Activated CD8-positive, alpha-beta T cell treated with anti-CD3 and anti-CD28 coated beads, Interleukin-2, amount 10 ng/mL, durations not matched to agents 7 days and 5 days (primary cell): Measurements from ENCODE around the gene CEBPZ. TPM values are rescaled to one million over a fixed set of nuclear protein-coding genes. Genes with fewer than 3 reads are reported as not detected.
"Not testable (repeated sequence)": the region's sequence is repeated elsewhere in the genome, so short reads cannot be mapped to it uniquely, and the experiment has no call there.

Experiments
- ATAC-seq: fragments of 150-1000 bp; cut with Tn5 transposase; one replicate; pipeline ENCODE4 v1.10.0; 2021; ENCODE audit warnings: moderate library complexity
- CTCF ChIA-PET: fragments of 350-600 bp; sonication (Branson Sonifier 250); formaldehyde crosslinking; loops from one replicate; lab custom pipeline; 2021; ENCODE audit warnings: antibody characterized with exemption; lab: Charles Lee
- POLR2A ChIA-PET: fragments of 350-600 bp; sonication (Branson Sonifier 250); formaldehyde crosslinking; loops from one replicate; lab custom pipeline; 2021; ENCODE audit warnings: antibody characterized with exemption; lab: Charles Lee
- DNase-seq: peaks from one replicate; pipeline ENCODE4 v3.0.0-alpha.2; 2020
- H3K27ac Mint-ChIP-seq: one replicate; pipeline ENCODE4 v1.8.0; 2021; ENCODE audit warnings: mild to moderate bottlenecking, mixed read lengths
- H3K27me3 Mint-ChIP-seq: one replicate; pipeline ENCODE4 v1.8.0; 2021; ENCODE audit warnings: low read depth, mixed read lengths
- H3K36me3 Mint-ChIP-seq: one replicate; pipeline ENCODE4 v1.8.0; 2021; ENCODE audit warnings: low read depth, mixed read lengths
- H3K4me1 Mint-ChIP-seq: one replicate; pipeline ENCODE4 v1.8.0; 2021; ENCODE audit warnings: low read depth, mixed read lengths
- H3K4me3 Mint-ChIP-seq: one replicate; pipeline ENCODE4 v1.8.0; 2021; ENCODE audit warnings: mild to moderate bottlenecking, mixed read lengths
- H3K9me3 Mint-ChIP-seq: one replicate; pipeline ENCODE4 v1.8.0; 2022; ENCODE audit warnings: mixed read lengths; ENCODE audit not compliant: insufficient read depth
- total RNA-seq, 2 experiments: library from RNA; stranded (reverse); gene quantifications; one replicate each; pipeline ENCODE4 v1.2.3, GENCODE V29; 2021

CEBPZ gene
- total RNA-seq, 2 experiments from 2014 or later = 46.7 to 54.4 TPM

- ATAC-seq, CTCF ChIA-PET, H3K27me3 Mint-ChIP-seq, DNase-seq, H3K9me3 Mint-ChIP-seq: not testable (repeated sequence)
- Mint-ChIP-seq H3K36me3 (peaks cover 26% of the 10 kb centered on the region), H3K4me1 (peaks cover 22% of the 10 kb centered on the region), H3K27ac (peak overlapping the region; percentile 97), H3K4me3 (peak overlapping the region; percentile 91)
- POLR2A ChIA-PET = interaction anchor here (1.3 kb wide), 1 partner anchor 39 kb away, joined by 5 read pairs; the partner anchor contains the start of gene EIF2AK2
Measured at GRCh38 chr2:37195862-37196319, 35.5 kb downstream of the CEBPZ start.

GRCh38 chr2:37192551-37192950 lies 38.8 kb downstream of the CEBPZ start:
- Mint-ChIP-seq H3K9me3 (no peaks in the 10 kb centered on the region), H3K27ac (no peak overlapping the region), H3K4me1 (peaks cover 10% of the 10 kb centered on the region), H3K27me3 (peaks cover 8% of the 10 kb centered on the region), H3K4me3 (no peak overlapping the region), H3K36me3 (peaks cover 10% of the 10 kb centered on the region)
- POLR2A ChIA-PET = no interaction called here
- CTCF ChIA-PET = interaction anchor here (2.1 to 2.4 kb wide), 2 partner anchors 23 to 25 kb away, joined by 6 read pairs; no protein-coding TSS in a partner anchor
- DNase-seq = no peak
- no peak for ATAC-seq

GRCh38 chr2:37191747-37192146 lies 39.6 kb downstream of the CEBPZ start:
- POLR2A ChIA-PET = no interaction called here
- H3K9me3 Mint-ChIP-seq = no peaks in the 10 kb centered on the region
- peaks cover 4% of the 10 kb centered on the region for H3K36me3 Mint-ChIP-seq
- no peak for ATAC-seq
- no peak overlapping the region for H3K27ac Mint-ChIP-seq
- H3K4me3 Mint-ChIP-seq = no peak overlapping the region
- H3K27me3 Mint-ChIP-seq = peaks cover 11% of the 10 kb centered on the region
- peaks cover 3% of the 10 kb centered on the region for H3K4me1 Mint-ChIP-seq
- no peak for DNase-seq
- CTCF ChIA-PET = interaction anchor here (1.0 to 2.4 kb wide), 3 partner anchors 12 to 24 kb away, joined by 4 to 6 read pairs (median 6); no protein-coding TSS in a partner anchor

- ChIA-PET CTCF (interaction anchor here (1.0 to 2.4 kb wide), 3 partner anchors 11 to 23 kb away, joined by 4 to 6 read pairs (median 6); no protein-coding TSS in a partner anchor), POLR2A (no interaction called here)
- H3K4me3 Mint-ChIP-seq = no peak overlapping the region
- no peak for ATAC-seq
- H3K27me3 Mint-ChIP-seq = peaks cover 15% of the 10 kb centered on the region
- no peak overlapping the region for H3K27ac Mint-ChIP-seq
- H3K4me1 Mint-ChIP-seq = peaks cover 2% of the 10 kb centered on the region
- no peak for DNase-seq
- H3K36me3 Mint-ChIP-seq = peaks cover 2% of the 10 kb centered on the region
- H3K9me3 Mint-ChIP-seq = no peaks in the 10 kb centered on the region
Measured at GRCh38 chr2:37191253-37191652, 40.1 kb downstream of the CEBPZ start.

- Mint-ChIP-seq H3K4me3 (no peak overlapping the region), H3K36me3 (no peaks in the 10 kb centered on the region), H3K4me1 (no peaks in the 10 kb centered on the region), H3K27ac (no peak overlapping the region), H3K27me3 (peaks cover 19% of the 10 kb centered on the region), H3K9me3 (no peaks in the 10 kb centered on the region)
- no peak for DNase-seq
- no peak for ATAC-seq
- ChIA-PET POLR2A (no interaction called here), CTCF (no interaction called here)
Measured at GRCh38 chr2:37190290-37190689, 41.1 kb downstream of the CEBPZ start.

GRCh38 chr2:37189452-37190153 lies 41.8 kb downstream of the CEBPZ start:
- POLR2A ChIA-PET = no interaction called here
- DNase-seq = no peak
- no peak overlapping the region for H3K4me3 Mint-ChIP-seq
- CTCF ChIA-PET = no interaction called here
- ATAC-seq = no peak
- H3K4me1 Mint-ChIP-seq = no peaks in the 10 kb centered on the region
- H3K27ac Mint-ChIP-seq = no peak overlapping the region
- H3K9me3 Mint-ChIP-seq = no peaks in the 10 kb centered on the region
- peaks cover 19% of the 10 kb centered on the region for H3K27me3 Mint-ChIP-seq
- no peaks in the 10 kb centered on the region for H3K36me3 Mint-ChIP-seq

GRCh38 chr2:37188570-37188969 lies 42.8 kb downstream of the CEBPZ start, which contains the start of gene SULT6B1:
TSS of gene SULT6B1 (minus strand) at chr2:37188670. CDS start at chr2:37188640, 30 bp downstream.
- Mint-ChIP-seq H3K27me3 (peaks cover 19% of the 10 kb centered on the region), H3K4me3 (no peak within 1 kb of the TSS), H3K36me3 (no peaks in the 10 kb centered on the region), H3K9me3 (no peaks in the 10 kb centered on the region), H3K27ac (no peak within 1 kb of the TSS), H3K4me1 (no peaks in the 10 kb centered on the region)
- ATAC-seq (no peak), DNase-seq (no peak)
- ChIA-PET CTCF (no interaction called here), POLR2A (no interaction called here)

- Mint-ChIP-seq H3K27ac (no peak overlapping the region), H3K4me1 (no peaks in the 10 kb centered on the region), H3K36me3 (no peaks in the 10 kb centered on the region), H3K27me3 (peaks cover 33% of the 10 kb centered on the region), H3K4me3 (no peak overlapping the region), H3K9me3 (no peaks in the 10 kb centered on the region)
- POLR2A ChIA-PET = interaction anchor here (0.5 kb wide), 1 partner anchor 1881 kb away, joined by 3 read pairs; no protein-coding TSS in a partner anchor
- ATAC-seq (no peak), DNase-seq (no peak)
- CTCF ChIA-PET = interaction anchor here (0.6 to 4.3 kb wide), 2 partner anchors 14 to 243 kb away, joined by 3 to 18 read pairs; no protein-coding TSS in a partner anchor
Measured at GRCh38 chr2:37181726-37182684, 49.4 kb downstream of the CEBPZ start.

- ChIA-PET POLR2A (interaction anchor here (0.6 kb wide), 1 partner anchor 9 kb away, joined by 3 read pairs; no protein-coding TSS in a partner anchor), CTCF (interaction anchor here (1.3 to 4.3 kb wide), 2 partner anchors 11 to 12 kb away, joined by 4 to 18 read pairs; no protein-coding TSS in a partner anchor)
- Mint-ChIP-seq H3K4me3 (no peak overlapping the region), H3K27me3 (peaks cover 25% of the 10 kb centered on the region), H3K27ac (no peak overlapping the region), H3K36me3 (no peaks in the 10 kb centered on the region), H3K9me3 (no peaks in the 10 kb centered on the region), H3K4me1 (no peaks in the 10 kb centered on the region)
- DNase-seq (no peak), ATAC-seq (no peak)
Measured at GRCh38 chr2:37180640-37181039, 50.8 kb downstream of the CEBPZ start.

- Mint-ChIP-seq H3K27ac (no peak overlapping the region), H3K27me3 (peaks cover 25% of the 10 kb centered on the region), H3K4me1 (no peaks in the 10 kb centered on the region), H3K36me3 (no peaks in the 10 kb centered on the region), H3K4me3 (no peak overlapping the region), H3K9me3 (no peaks in the 10 kb centered on the region)
- ChIA-PET CTCF (interaction anchor here (1.3 to 4.3 kb wide), 2 partner anchors 11 to 12 kb away, joined by 4 to 18 read pairs; no protein-coding TSS in a partner anchor), POLR2A (interaction anchor here (0.6 kb wide), 1 partner anchor 9 kb away, joined by 3 read pairs; no protein-coding TSS in a partner anchor)
- ATAC-seq = no peak
- no peak for DNase-seq
Measured at GRCh38 chr2:37180006-37180639, 51.3 kb downstream of the CEBPZ start.

- CTCF ChIA-PET = no interaction called here
- Mint-ChIP-seq H3K4me1 (no peaks in the 10 kb centered on the region), H3K27me3 (peaks cover 11% of the 10 kb centered on the region), H3K9me3 (no peaks in the 10 kb centered on the region), H3K27ac (no peak overlapping the region), H3K4me3 (no peak overlapping the region), H3K36me3 (no peaks in the 10 kb centered on the region)
- POLR2A ChIA-PET = no interaction called here
- DNase-seq (no peak), ATAC-seq (no peak)
Measured at GRCh38 chr2:37173741-37174140, 57.7 kb downstream of the CEBPZ start.
